OCI-LY7 (cell line): Measurements from ENCODE around the gene SAPCD1. TPM values are rescaled to one million over a fixed set of nuclear protein-coding genes. Genes with fewer than 3 reads are reported as not detected.

Experiments used
- BruUV-seq: library from RNA; stranded (reverse); fragments of 400-500 nt; replicated peaks from 2 replicates; lab custom pipeline; 2021; lab: Mats Ljungman, UMichigan
- CTCF ChIA-PET: fragments of 300-600 bp; sonication (Branson Sonifier 250); formaldehyde crosslinking; loops from one replicate; lab custom pipeline; 2022; ENCODE audit warnings: antibody characterized with exemption; ENCODE audit not compliant: unreplicated experiment; lab: Charles Lee
- POLR2A ChIA-PET: fragments of 300-600 bp; sonication (Branson Sonifier 250); formaldehyde crosslinking; loops from one replicate; lab custom pipeline; 2022; ENCODE audit warnings: antibody characterized with exemption; lab: Charles Lee
- DNase-seq: peaks from one replicate; pipeline ENCODE4 v3.0.0-alpha.2; 2015; ENCODE audit warnings: low spot score
- H2AFZ ChIP-seq: fragments of 200-600 bp; sonication (generic), shearing (Covaris generic); 2 replicates; pipeline ENCODE4 v1.6.1; 2014; ENCODE audit warnings: mild to moderate bottlenecking, antibody characterized with exemption, low read length, moderate library complexity
- H3K27ac ChIP-seq: fragments of 200-600 bp; sonication (generic); 2 replicates; pipeline ENCODE4 v1.5.1; 2014; ENCODE audit warnings: mixed run types, low read depth, mild to moderate bottlenecking, moderate library complexity, low read length, inconsistent platforms; ENCODE audit not compliant: poor library complexity, severe bottlenecking
- H3K36me3 ChIP-seq: fragments of 200-600 bp; sonication (generic); 2 replicates; pipeline ENCODE4 v1.6.1; 2014; ENCODE audit warnings: mild to moderate bottlenecking, antibody characterized with exemption, low read length, moderate library complexity, mixed read lengths; ENCODE audit not compliant: insufficient read depth
- H3K4me1 ChIP-seq: fragments of 200-600 bp; sonication (generic); 2 replicates; pipeline ENCODE4 v1.5.1; 2014; ENCODE audit warnings: mild to moderate bottlenecking, low read length; ENCODE audit not compliant: insufficient read depth, poor library complexity, severe bottlenecking
- H3K4me2 ChIP-seq: fragments of 200-600 bp; sonication (generic); 2 replicates; pipeline ENCODE4 v1.6.1; 2014; ENCODE audit warnings: mild to moderate bottlenecking, low read length
- H3K4me3 ChIP-seq: fragments of 200-600 bp; sonication (generic); 2 replicates; pipeline ENCODE4 v1.5.1; 2014; ENCODE audit warnings: mild to moderate bottlenecking, low read depth, low read length; ENCODE audit not compliant: poor library complexity, severe bottlenecking
- H3K79me2 ChIP-seq: fragments of 200-600 bp; sonication (generic); 2 replicates; pipeline ENCODE4 v1.6.1; 2016; ENCODE audit warnings: low read depth, mild to moderate bottlenecking, low read length, moderate library complexity, mixed read lengths; ENCODE audit not compliant: insufficient read depth
- H3K9me2 ChIP-seq: fragments of 200-600 bp; sonication (generic); 2 replicates; pipeline ENCODE4 v1.6.1; 2016; ENCODE audit warnings: mild to moderate bottlenecking, low read length, mixed read lengths; ENCODE audit not compliant: insufficient read depth
- H3K9me3 ChIP-seq: fragments of 200-600 bp; sonication (generic); 2 replicates; pipeline ENCODE4 v1.6.1; 2014; ENCODE audit warnings: mild to moderate bottlenecking, mixed run types, low read length, mixed read lengths
- H4K20me1 ChIP-seq: fragments of 200-600 bp; sonication (generic); 2 replicates; pipeline ENCODE4 v1.6.1; 2014; ENCODE audit warnings: mild to moderate bottlenecking, antibody characterized with exemption, low read length, moderate library complexity, mixed read lengths; ENCODE audit not compliant: insufficient read depth
- CTCF ChIP-seq: fragments of 200-600 bp; sonication (generic); conservative IDR thresholded peaks from 2 replicates; pipeline ENCODE4 v1.5.1; 2014; ENCODE audit warnings: mild to moderate bottlenecking, antibody characterized with exemption, low read length, moderate library complexity, mixed read lengths
- EZH2phosphoT487 ChIP-seq: fragments of 200-600 bp; sonication (generic); IDR thresholded peaks from 2 replicates; pipeline ENCODE4 v1.6.1; 2018; ENCODE audit warnings: low read depth, borderline replicate concordance, mild to moderate bottlenecking, mixed run types, antibody characterized with exemption, low read length, moderate library complexity, mixed read lengths
- intact Hi-C: fragments of 100-400 bp; cut with micrococcal nuclease; formaldehyde crosslinking; loops from one replicate; pipeline ENCODE4 v1.10.0; 2022; ENCODE audit not compliant: unreplicated experiment
- small RNA-seq: library from RNA; depleted of rRNA; stranded (forward); fragments of <200 nt; gene quantifications from one replicate; pipeline ENCODE3, GENCODE V24; 2014
- total RNA-seq, 2 experiments: library from RNA; depleted of rRNA in 1 of 2; stranded (reverse); fragments of >200 nt in 1 of 2; shearing (Covaris generic) in 1 of 2; gene quantifications; 2 replicates each; pipeline ENCODE4 v1.2.3, GENCODE V29; 2014 to 2022

Gene SAPCD1
- total RNA-seq, 2 experiments from 2014 or later: 31.3 to 53.5 TPM

- H3K9me2 ChIP-seq: no peaks in the 10 kb centered on the region
- no TSS peak for BruUV-seq
- H4K20me1 ChIP-seq: no peaks in the 10 kb centered on the region
- no peak overlapping the region for H3K4me2 ChIP-seq
- peaks cover 6% of the 10 kb centered on the region for H3K4me1 ChIP-seq
- H3K27ac ChIP-seq: no peak overlapping the region
- intact Hi-C loops: loop anchor here (10.0 kb wide), 1 partner anchor 1583 kb away; the partner anchor contains the start of gene KIFC1
- H3K36me3 ChIP-seq: no peaks in the 10 kb centered on the region
- DNase-seq: no peak
- TF ChIP-seq CTCF (no peak), EZH2phosphoT487 (no peak)
- H3K79me2 ChIP-seq: no peaks in the 10 kb centered on the region; the same call in 1 of the 2 replicates
- H2AFZ ChIP-seq: no peak overlapping the region
- no peak overlapping the region for H3K4me3 ChIP-seq
- ChIA-PET CTCF (no interaction called here), POLR2A (interaction anchor here (1.1 to 1.2 kb wide), 2 partner anchors 15 to 148 kb away, joined by 3 read pairs; no protein-coding TSS in a partner anchor)
- H3K9me3 ChIP-seq: no peaks in the 10 kb centered on the region
Measured at GRCh38 chr6:31811645-31812044, 49.2 kb downstream of the SAPCD1 start.

GRCh38 chr6:31813465-31813849 lies 51.0 kb downstream of the SAPCD1 start:
- intact Hi-C loops: loop anchor here (10.0 kb wide), 1 partner anchor 1581 kb away; the partner anchor contains the start of gene KIFC1
- CTCF ChIA-PET: no interaction called here

More at GRCh38 chr6:31813465-31813849, 51.0 kb downstream of the SAPCD1 start:
- Histone ChIP-seq H3K9me3 (no peaks in the 10 kb centered on the region), H2AFZ (no peak overlapping the region), H3K36me3 (no peaks in the 10 kb centered on the region), H3K4me2 (no peak overlapping the region), H3K79me2 (no peaks in the 10 kb centered on the region), H4K20me1 (no peaks in the 10 kb centered on the region), H3K4me1 (peaks cover 12% of the 10 kb centered on the region), H3K27ac (no peak overlapping the region), H3K9me2 (no peaks in the 10 kb centered on the region), H3K4me3 (no peak overlapping the region)
- BruUV-seq: no TSS peak
- TF ChIP-seq CTCF (no peak), EZH2phosphoT487 (no peak)
- POLR2A ChIA-PET: interaction anchor here (0.6 kb wide), 1 partner anchor 15 kb away, joined by 3 read pairs; no protein-coding TSS in a partner anchor
- DNase-seq: no peak

Small RNAs within 50 kb of the gene (small RNA-seq; reads per million reads assigned to genes)
- gene LY6G6D (not detected), gene MSH5-SAPCD1 (not detected), gene RF00019 (not detected), gene RNU6-850P (not detected), gene SAPCD1 (not detected)

Other genes starting within 250 kb of the SAPCD1 start
Only the 30 nearest of the 42 such genes appear.
- gene LST1, start 176.4 kb upstream of the SAPCD1 start, total RNA-seq (2014; rRNA removed; shearing (Covaris generic)): 1.2 and 3.0 TPM in 2 replicates
- 4.2 and 4.9 TPM in 2 replicates for gene LST1, start 176.4 kb upstream of the SAPCD1 start, total RNA-seq (2022)
- 1.6 TPM in 1 of 2 replicates, not detected in the other for gene NCR3, start 169.7 kb upstream of the SAPCD1 start, total RNA-seq (2014; rRNA removed; shearing (Covaris generic))
- gene NCR3, start 169.7 kb upstream of the SAPCD1 start, total RNA-seq (2022): 0.74 and 2.0 TPM in 2 replicates
- 15.3 and 22.0 TPM in 2 replicates for gene AIF1, start 147.4 kb upstream of the SAPCD1 start, total RNA-seq (2014; rRNA removed; shearing (Covaris generic))
- gene AIF1, start 147.4 kb upstream of the SAPCD1 start, total RNA-seq (2022): 16.3 and 17.2 TPM in 2 replicates
- 113 and 156 TPM in 2 replicates for gene PRRC2A, start 141.9 kb upstream of the SAPCD1 start, total RNA-seq (2014; rRNA removed; shearing (Covaris generic))
- gene PRRC2A, start 141.9 kb upstream of the SAPCD1 start, total RNA-seq (2022): 355 and 379 TPM in 2 replicates
- gene BAG6, start 110.0 kb upstream of the SAPCD1 start, total RNA-seq (2014; rRNA removed; shearing (Covaris generic)): 191 and 233 TPM in 2 replicates
- gene BAG6, start 110.0 kb upstream of the SAPCD1 start, total RNA-seq (2022): 320 and 323 TPM in 2 replicates
- 0.13 and 1.5 TPM in 2 replicates for gene APOM, start 106.8 kb upstream of the SAPCD1 start, total RNA-seq (2014; rRNA removed; shearing (Covaris generic))
- gene APOM, start 106.8 kb upstream of the SAPCD1 start, total RNA-seq (2022): 2.1 and 3.6 TPM in 2 replicates
- 17.5 and 18.5 TPM in 2 replicates for gene C6orf47, start 101.9 kb upstream of the SAPCD1 start, total RNA-seq (2014; rRNA removed; shearing (Covaris generic))
- gene C6orf47, start 101.9 kb upstream of the SAPCD1 start, total RNA-seq (2022): 16.7 and 17.4 TPM in 2 replicates
- 34.3 and 50.9 TPM in 2 replicates for gene GPANK1, start 97.7 kb upstream of the SAPCD1 start, total RNA-seq (2014; rRNA removed; shearing (Covaris generic))
- 38.8 and 40.7 TPM in 2 replicates for gene GPANK1, start 97.7 kb upstream of the SAPCD1 start, total RNA-seq (2022)
- 207 and 230 TPM in 2 replicates for gene CSNK2B, start 96.6 kb upstream of the SAPCD1 start, total RNA-seq (2014; rRNA removed; shearing (Covaris generic))
- 245 and 254 TPM in 2 replicates for gene CSNK2B, start 96.6 kb upstream of the SAPCD1 start, total RNA-seq (2022)
- 12.3 and 15.9 TPM in 2 replicates for gene LY6G5B, start 92.7 kb upstream of the SAPCD1 start, total RNA-seq (2014; rRNA removed; shearing (Covaris generic))
- 28.7 and 32.0 TPM in 2 replicates for gene LY6G5B, start 92.7 kb upstream of the SAPCD1 start, total RNA-seq (2022)
- gene LY6G5C, start 81.6 kb upstream of the SAPCD1 start, total RNA-seq (2014; rRNA removed; shearing (Covaris generic)): 1.6 and 1.8 TPM in 2 replicates
- 2.5 and 3.5 TPM in 2 replicates for gene LY6G5C, start 81.6 kb upstream of the SAPCD1 start, total RNA-seq (2022)
- gene ABHD16A, start 59.3 kb upstream of the SAPCD1 start, total RNA-seq (2014; rRNA removed; shearing (Covaris generic)): 28.6 and 34.8 TPM in 2 replicates
- gene ABHD16A, start 59.3 kb upstream of the SAPCD1 start, total RNA-seq (2022): 32.7 and 35.2 TPM in 2 replicates
- not detected in 2 replicates for gene LY6G6F, start 55.8 kb upstream of the SAPCD1 start, total RNA-seq (2014; rRNA removed; shearing (Covaris generic))
- not detected in 2 replicates for gene LY6G6F, start 55.8 kb upstream of the SAPCD1 start, total RNA-seq (2022)
- not detected in 2 replicates for gene LY6G6D, start 47.3 kb upstream of the SAPCD1 start, total RNA-seq (2014; rRNA removed; shearing (Covaris generic))
- not detected in 2 replicates for gene LY6G6D, start 47.3 kb upstream of the SAPCD1 start, total RNA-seq (2022)
- not detected in 2 replicates for gene LY6G6C, start 40.9 kb upstream of the SAPCD1 start, total RNA-seq (2014; rRNA removed; shearing (Covaris generic))
- not detected in 2 replicates for gene LY6G6C, start 40.9 kb upstream of the SAPCD1 start, total RNA-seq (2022)
- not detected in 2 replicates for gene MPIG6B, start 39.3 kb upstream of the SAPCD1 start, total RNA-seq (2014; rRNA removed; shearing (Covaris generic))
- not detected in 2 replicates for gene MPIG6B, start 39.3 kb upstream of the SAPCD1 start, total RNA-seq (2022)
- 14.0 and 20.6 TPM in 2 replicates for gene DDAH2, start 33.4 kb upstream of the SAPCD1 start, total RNA-seq (2014; rRNA removed; shearing (Covaris generic))
- gene DDAH2, start 33.4 kb upstream of the SAPCD1 start, total RNA-seq (2022): 20.4 and 26.4 TPM in 2 replicates
- gene CLIC1, start 26.1 kb upstream of the SAPCD1 start, total RNA-seq (2014; rRNA removed; shearing (Covaris generic)): 376 and 413 TPM in 2 replicates
- gene CLIC1, start 26.1 kb upstream of the SAPCD1 start, total RNA-seq (2022): 314 and 318 TPM in 2 replicates
- gene MSH5, start 22.7 kb upstream of the SAPCD1 start, total RNA-seq (2014; rRNA removed; shearing (Covaris generic)): 104 and 108 TPM in 2 replicates
- 218 and 258 TPM in 2 replicates for gene MSH5, start 22.7 kb upstream of the SAPCD1 start, total RNA-seq (2022)
- 2.1 and 2.2 TPM in 2 replicates for gene VWA7, start 14.7 kb downstream of the SAPCD1 start, total RNA-seq (2014; rRNA removed; shearing (Covaris generic))
- 3.7 and 6.5 TPM in 2 replicates for gene VWA7, start 14.7 kb downstream of the SAPCD1 start, total RNA-seq (2022)
- gene VARS1, start 33.1 kb downstream of the SAPCD1 start, total RNA-seq (2014; rRNA removed; shearing (Covaris generic)): 47.0 and 51.2 TPM in 2 replicates
- 118 and 137 TPM in 2 replicates for gene VARS1, start 33.1 kb downstream of the SAPCD1 start, total RNA-seq (2022)
- 65.2 and 78.4 TPM in 2 replicates for gene LSM2, start 44.3 kb downstream of the SAPCD1 start, total RNA-seq (2014; rRNA removed; shearing (Covaris generic))
- 78.0 and 82.6 TPM in 2 replicates for gene LSM2, start 44.3 kb downstream of the SAPCD1 start, total RNA-seq (2022)
- 0.19 TPM in 1 of 2 replicates, not detected in the other for gene HSPA1L, start 52.6 kb downstream of the SAPCD1 start, total RNA-seq (2014; rRNA removed; shearing (Covaris generic))
- gene HSPA1L, start 52.6 kb downstream of the SAPCD1 start, total RNA-seq (2022): 0.15 and 0.49 TPM in 2 replicates
- gene HSPA1A, start 52.9 kb downstream of the SAPCD1 start, total RNA-seq (2014; rRNA removed; shearing (Covaris generic)): 0.22 and 0.41 TPM in 2 replicates
- 0.81 and 2.2 TPM in 2 replicates for gene HSPA1A, start 52.9 kb downstream of the SAPCD1 start, total RNA-seq (2022)
- gene HSPA1B, start 65.1 kb downstream of the SAPCD1 start, total RNA-seq (2014; rRNA removed; shearing (Covaris generic)): 160 and 177 TPM in 2 replicates
- 40.1 and 60.9 TPM in 2 replicates for gene HSPA1B, start 65.1 kb downstream of the SAPCD1 start, total RNA-seq (2022)
- gene NEU1, start 100.2 kb downstream of the SAPCD1 start, total RNA-seq (2014; rRNA removed; shearing (Covaris generic)): 5.5 and 7.0 TPM in 2 replicates
- 10.6 and 13.4 TPM in 2 replicates for gene NEU1, start 100.2 kb downstream of the SAPCD1 start, total RNA-seq (2022)
- not detected in 2 replicates for gene SLC44A4, start 116.3 kb downstream of the SAPCD1 start, total RNA-seq (2014; rRNA removed; shearing (Covaris generic))
- not detected in 2 replicates for gene SLC44A4, start 116.3 kb downstream of the SAPCD1 start, total RNA-seq (2022)
- 49.5 and 55.1 TPM in 2 replicates for gene EHMT2, start 135.0 kb downstream of the SAPCD1 start, total RNA-seq (2014; rRNA removed; shearing (Covaris generic))
- 70.4 and 76.8 TPM in 2 replicates for gene EHMT2, start 135.0 kb downstream of the SAPCD1 start, total RNA-seq (2022)
- 12.8 and 17.6 TPM in 2 replicates for gene ZBTB12, start 139.4 kb downstream of the SAPCD1 start, total RNA-seq (2014; rRNA removed; shearing (Covaris generic))
- 20.2 and 21.0 TPM in 2 replicates for gene ZBTB12, start 139.4 kb downstream of the SAPCD1 start, total RNA-seq (2022)
- gene C2, start 165.1 kb downstream of the SAPCD1 start, total RNA-seq (2014; rRNA removed; shearing (Covaris generic)): 3.1 and 3.4 TPM in 2 replicates
- gene C2, start 165.1 kb downstream of the SAPCD1 start, total RNA-seq (2022): 4.4 and 8.7 TPM in 2 replicates